Testis (tissue), 2 donors: ENCODE data around the gene LENEP.

Source experiments
- CTCF ChIP-seq, 3 experiments: fragments of 450-650 bp in 2 of 3; fragments of 200-600 bp in 1 of 3; sonication (generic) in 1 of 3; IDR thresholded peaks; one replicate each; pipeline ENCODE4 v1.5.1; 2016 to 2019; ENCODE audit warnings: antibody characterized with exemption in 3 of 3, mild to moderate bottlenecking in 2 of 3, moderate library complexity in 1 of 3
- POLR2A ChIP-seq: fragments of 450-650 bp; IDR thresholded peaks from one replicate; pipeline ENCODE4 v1.6.1; 2017; ENCODE audit warnings: antibody characterized with exemption, mild to moderate bottlenecking, moderate library complexity

GRCh38 chr1:155022927-155023236 is 29.5 kb downstream of the LENEP start:
- TF ChIP-seq CTCF (IDR thresholded peaks at IDR 0.05): no peak
- no peak for TF ChIP-seq POLR2A
